HepG2 (cell line): ENCODE data around the gene WDR35. TPM values are rescaled to one million over a fixed set of nuclear protein-coding genes. Genes with fewer than 3 reads are reported as not detected.

Source experiments
- ARNTL ChIP-seq: sonication (generic); formaldehyde crosslinking; IDR thresholded peaks from 2 replicates; pipeline ENCODE4 v1.4.0; 2020; ENCODE audit warnings: mild to moderate bottlenecking, missing genetic modification reagents
- CHD2 ChIP-seq: IDR thresholded peaks from 2 replicates; pipeline ENCODE4 v1.6.1; 2011; ENCODE audit warnings: low read depth, low read length, improper control_type of control experiment
- FOXP4 ChIP-seq: sonication (generic); formaldehyde crosslinking; IDR thresholded peaks from 2 replicates; pipeline ENCODE4 v1.4.0; 2020; ENCODE audit warnings: missing genetic modification reagents
- IRF2 ChIP-seq: IDR thresholded peaks from 2 replicates; pipeline ENCODE4 v1.6.1; 2018; ENCODE audit warnings: missing genetic modification reagents, missing compliant biosample characterization
- KLF11 ChIP-seq: IDR thresholded peaks from 2 replicates; pipeline ENCODE4 v1.6.1; 2016; ENCODE audit warnings: missing compliant biosample characterization
- MZF1 ChIP-seq: sonication (generic); formaldehyde crosslinking; IDR thresholded peaks from 2 replicates; pipeline ENCODE4 v1.8.1; 2023; ENCODE audit warnings: mild to moderate bottlenecking, missing genetic modification reagents, borderline replicate concordance
- NFRKB ChIP-seq: fragments of 450-650 bp; IDR thresholded peaks from 2 replicates; pipeline ENCODE4 v1.6.1; 2017
- POLR2G ChIP-seq: fragments of 200-400 bp; formaldehyde crosslinking; IDR thresholded peaks from 2 replicates; pipeline ENCODE4 v1.6.1; 2018; ENCODE audit warnings: mild to moderate bottlenecking, low read depth, low read length, moderate library complexity
- SP140L ChIP-seq: sonication (generic); formaldehyde crosslinking; IDR thresholded peaks from 2 replicates; pipeline ENCODE4 v1.4.0; 2020; ENCODE audit warnings: missing genetic modification reagents, borderline replicate concordance
- UBTF ChIP-seq: sonication (generic); formaldehyde crosslinking; IDR thresholded peaks from 2 replicates; pipeline ENCODE4 v1.4.0; 2020; ENCODE audit warnings: mild to moderate bottlenecking, missing genetic modification reagents
- ZFP90 ChIP-seq: sonication (generic); formaldehyde crosslinking; IDR thresholded peaks from 2 replicates; pipeline ENCODE4 v1.8.0; 2022; ENCODE audit warnings: missing genetic modification reagents, mild to moderate bottlenecking, inconsistent platforms, borderline replicate concordance
- ZHX2 ChIP-seq, 2 experiments: sonication (generic) in 1 of 2; formaldehyde crosslinking in 1 of 2; IDR thresholded peaks; 2 replicates each; pipeline versions ENCODE4 v1.6.1 to v1.9.0; 2014 to 2022; ENCODE audit warnings: antibody characterized with exemption in 1 of 2, borderline replicate concordance in 1 of 2, inconsistent platforms in 1 of 2, low read depth in 1 of 2, missing genetic modification reagents in 1 of 2
- ZKSCAN8 ChIP-seq: IDR thresholded peaks from 2 replicates; pipeline ENCODE4 v1.6.1; 2016; ENCODE audit warnings: borderline replicate concordance, missing genetic modification reagents, missing compliant biosample characterization
- ZNF276 ChIP-seq: sonication (generic); formaldehyde crosslinking; IDR thresholded peaks from 2 replicates; pipeline ENCODE4 v1.4.0; 2020; ENCODE audit warnings: mild to moderate bottlenecking, low read depth, missing genetic modification reagents
- ZNF616 ChIP-seq: sonication (generic); formaldehyde crosslinking; IDR thresholded peaks from 2 replicates; pipeline ENCODE4 v1.5.0; 2020; ENCODE audit warnings: low read depth, mild to moderate bottlenecking, missing genetic modification reagents
- ZNF781 ChIP-seq: sonication (generic); formaldehyde crosslinking; IDR thresholded peaks from 2 replicates; pipeline ENCODE4 v1.5.1; 2020; ENCODE audit warnings: borderline replicate concordance, mild to moderate bottlenecking, missing genetic modification reagents; ENCODE audit errors: not compliant biosample characterization
- polyA plus RNA-seq, 8 experiments: library from polyadenylated mRNA; depleted of rRNA in 3 of 8; stranded (reverse) in 7 of 8; unstranded in 1 of 8; fragments of >200 nt; fragmentation: Illumina TruSeq in 4 of 8; extraction: Trizol in 4 of 8; gene quantifications; 2 replicates each; pipeline versions ENCODE4 v1.2.1 to v1.2.3, GENCODE V29; 2011 to 2016; ENCODE audit warnings: low read depth in 4 of 8, missing spikeins in 1 of 8, mixed read lengths in 1 of 8; ENCODE audit not compliant: insufficient read depth in 1 of 8
- total RNA-seq, 5 experiments: library from RNA; depleted of rRNA; stranded (reverse); fragments of >200 nt; fragmentation: Illumina TruSeq; extraction: Trizol; gene quantifications; 2 replicates each; pipeline ENCODE4 v1.2.3, GENCODE V29; 2016; ENCODE audit warnings: low read depth in 1 of 5

WDR35 gene
- total and polyA plus RNA-seq, 2 of the 13 experiments (the other 11 are each of a cell fraction or from before 2014, with no cell fraction given): 11.1 to 19.6 TPM

GRCh38 chr2:19863303-19864041, 126.4 kb downstream of the WDR35 start (continued):
- TF ChIP-seq CHD2 (no peak), ZNF276 (CRISPR knock-in tag) (peak; percentile 79), POLR2G (peak; percentile 57), NFRKB (no peak), ZNF616 (CRISPR knock-in tag) (peak; percentile 76; the same call in 1 of the 2 replicates), MZF1 (0 out of 2 replicates have a peak, but pooled peaks have one; percentile 38), KLF11 (CRISPR knock-in tag) (peak; percentile 60; the same call in 1 of the 2 replicates), ARNTL (0 out of 2 replicates have a peak, but pooled peaks have one; percentile 19), ZKSCAN8 (peak; percentile 87; the same call in 1 of the 2 replicates), ZFP90 (0 out of 2 replicates have a peak, but pooled peaks have one; percentile 83), SP140L (CRISPR knock-in tag) (no peak), UBTF (CRISPR knock-in tag) (peak; percentile 98), FOXP4 (CRISPR knock-in tag) (peak; percentile 21; the same call in 1 of the 2 replicates), ZNF781 (CRISPR knock-in tag) (no peak), ZHX2 (IDR thresholded peaks at IDR 0.05; ENCODE audit: low read depth) (no peak), ZHX2 (CRISPR knock-in tag; IDR thresholded peaks at IDR 0.05; ENCODE audit: borderline replicate concordance) (no peak), IRF2 (CRISPR knock-in tag) (peak; percentile 63; the same call in 1 of the 2 replicates)
